ENCODE data around the gene TLCD1.

The TLCD1 gene

GRCh38 chr17:28728364-28729200 lies 2.5 kb upstream of the TLCD1 start, which contains the start of gene NEK8 (continued):
- TF ChIP-seq EGR2 (tag by site-specific recombination; IDR thresholded peaks at IDR 0.05; ENCODE audit: low read depth) (peak; percentile 80), ZNF169 (tag by site-specific recombination; IDR thresholded peaks at IDR 0.05) (no peak), GLIS1 (tag by site-specific recombination; IDR thresholded peaks at IDR 0.05) (peak; percentile 94), SP7 (tag by site-specific recombination; IDR thresholded peaks at IDR 0.05) (peak; percentile 38; the same call in 1 of the 2 replicates), ZNF48 (tag by site-specific recombination; IDR thresholded peaks at IDR 0.05) (no peak), ZFP37 (tag by site-specific recombination; IDR thresholded peaks at IDR 0.05) (0 out of 2 replicates have a peak, but pooled peaks have one; percentile 50), ZNF18 (tag by site-specific recombination; IDR thresholded peaks at IDR 0.05) (no peak), ZNF184 (tag by site-specific recombination; IDR thresholded peaks at IDR 0.05) (0 out of 2 replicates have a peak, but pooled peaks have one; percentile 11), ZNF24 (tag by site-specific recombination; IDR thresholded peaks at IDR 0.05) (peak; percentile 39; the same call in 1 of the 2 replicates), ZNF501 (tag by site-specific recombination; IDR thresholded peaks at IDR 0.05) (peak; percentile 47; the same call in 1 of the 2 replicates), ZBTB6 (tag by site-specific recombination; IDR thresholded peaks at IDR 0.05) (no peak), ZNF311 (tag by site-specific recombination; IDR thresholded peaks at IDR 0.05; ENCODE audit: borderline replicate concordance) (no peak), ZNF785 (tag by site-specific recombination; IDR thresholded peaks at IDR 0.05) (peak; percentile 51; the same call in 1 of the 2 replicates), ZBTB1 (tag by site-specific recombination; IDR thresholded peaks at IDR 0.05) (0 out of 2 replicates have a peak, but pooled peaks have one; percentile 85), ZNF16 (tag by site-specific recombination; IDR thresholded peaks at IDR 0.05; ENCODE audit: low read depth) (no peak), ZBTB26 (tag by site-specific recombination; optimal IDR thresholded peaks at IDR 0.05) (peak; percentile 85), ZSCAN30 (tag by site-specific recombination; IDR thresholded peaks at IDR 0.05) (0 out of 2 replicates have a peak, but pooled peaks have one; percentile 22), SP2 (tag by site-specific recombination; IDR thresholded peaks at IDR 0.05) (peak; percentile 93), ZFP69B (tag by site-specific recombination; IDR thresholded peaks at IDR 0.05) (peak; percentile 53; the same call in 1 of the 2 replicates), ZNF2 (tag by site-specific recombination; IDR thresholded peaks at IDR 0.05) (peak; percentile 54; the same call in 1 of the 2 replicates), ZNF391 (tag by site-specific recombination; IDR thresholded peaks at IDR 0.05; ENCODE audit: borderline replicate concordance, low read depth) (0 out of 2 replicates have a peak, but pooled peaks have one; percentile 37), ZNF530 (tag by site-specific recombination; IDR thresholded peaks at IDR 0.05; ENCODE audit: low read depth) (no peak), SALL2 (tag by site-specific recombination; IDR thresholded peaks at IDR 0.05; ENCODE audit: borderline replicate concordance) (no peak), ZFHX2 (tag by site-specific recombination; conservative IDR thresholded peaks at IDR 0.05) (peak; percentile 88), ZNF571 (tag by site-specific recombination; IDR thresholded peaks at IDR 0.05) (no peak), GFI1B (tag by site-specific recombination; IDR thresholded peaks at IDR 0.05) (no peak), ZNF473 (tag by site-specific recombination; IDR thresholded peaks at IDR 0.05) (no peak), ZNF223 (tag by site-specific recombination; IDR thresholded peaks at IDR 0.05) (peak; percentile 86), PRDM10 (tag by site-specific recombination; IDR thresholded peaks at IDR 0.05) (peak; percentile 29)
- TF ChIP-seq, protein P1, sequence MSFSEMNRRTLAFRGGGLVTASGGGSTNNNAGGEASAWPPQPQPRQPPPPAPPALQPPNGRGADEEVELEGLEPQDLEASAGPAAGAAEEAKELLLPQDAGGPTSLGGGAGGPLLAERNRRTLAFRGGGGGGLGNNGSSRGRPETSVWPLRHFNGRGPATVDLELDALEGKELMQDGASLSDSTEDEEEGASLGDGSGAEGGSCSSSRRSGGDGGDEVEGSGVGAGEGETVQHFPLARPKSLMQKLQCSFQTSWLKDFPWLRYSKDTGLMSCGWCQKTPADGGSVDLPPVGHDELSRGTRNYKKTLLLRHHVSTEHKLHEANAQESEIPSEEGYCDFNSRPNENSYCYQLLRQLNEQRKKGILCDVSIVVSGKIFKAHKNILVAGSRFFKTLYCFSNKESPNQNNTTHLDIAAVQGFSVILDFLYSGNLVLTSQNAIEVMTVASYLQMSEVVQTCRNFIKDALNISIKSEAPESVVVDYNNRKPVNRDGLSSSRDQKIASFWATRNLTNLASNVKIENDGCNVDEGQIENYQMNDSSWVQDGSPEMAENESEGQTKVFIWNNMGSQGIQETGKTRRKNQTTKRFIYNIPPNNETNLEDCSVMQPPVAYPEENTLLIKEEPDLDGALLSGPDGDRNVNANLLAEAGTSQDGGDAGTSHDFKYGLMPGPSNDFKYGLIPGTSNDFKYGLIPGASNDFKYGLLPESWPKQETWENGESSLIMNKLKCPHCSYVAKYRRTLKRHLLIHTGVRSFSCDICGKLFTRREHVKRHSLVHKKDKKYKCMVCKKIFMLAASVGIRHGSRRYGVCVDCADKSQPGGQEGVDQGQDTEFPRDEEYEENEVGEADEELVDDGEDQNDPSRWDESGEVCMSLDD (tag by site-specific recombination; IDR thresholded peaks at IDR 0.05): peak; percentile 53; the same call in 1 of the 2 replicates
